ENCODE data around the gene LGI4. TPM values are rescaled to one million over a fixed set of nuclear protein-coding genes. Genes with fewer than 3 reads are reported as not detected.

The LGI4 gene
- total RNA-seq, 1 donor from 2014 or later: 16.1 TPM

DNA sequence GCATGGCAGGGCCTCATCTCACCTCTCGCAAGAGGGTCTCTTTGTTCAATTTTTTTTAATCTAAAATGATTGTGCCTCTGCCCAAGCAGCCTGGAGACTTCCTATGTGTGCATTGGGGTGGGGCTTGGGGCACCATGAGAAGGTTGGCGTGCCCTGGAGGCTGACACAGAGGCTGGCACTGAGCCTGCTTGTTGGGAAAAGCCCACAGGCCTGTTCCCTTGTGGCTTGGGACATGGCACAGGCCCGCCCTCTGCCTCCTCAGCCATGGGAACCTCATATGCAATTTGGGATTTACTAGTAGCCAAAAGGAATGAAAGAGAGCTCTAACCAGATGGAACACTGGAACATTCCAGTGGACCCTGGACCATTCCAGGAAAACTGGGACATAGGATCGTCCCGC, 11.3 kb downstream of the LGI4 start:
- no peak for DNase-seq (ENCODE audit: low read depth, low spot score)
- H3K27ac Mint-ChIP-seq (ENCODE audit: unreplicated experiment): no peak overlapping the region
- H3K27me3 Mint-ChIP-seq (ENCODE audit: low read depth): no peaks in the 10 kb centered on the region
- H3K4me1 Mint-ChIP-seq: peaks cover 26% of the 10 kb centered on the region
- TF ChIP-seq CTCF (conservative IDR thresholded peaks at IDR 0.05): no peak
- no peaks in the 10 kb centered on the region for H3K9me3 Mint-ChIP-seq
- H3K4me3 Mint-ChIP-seq: no peak overlapping the region
- no peaks in the 10 kb centered on the region for H3K36me3 Mint-ChIP-seq (ENCODE audit: low read depth)

DNA sequence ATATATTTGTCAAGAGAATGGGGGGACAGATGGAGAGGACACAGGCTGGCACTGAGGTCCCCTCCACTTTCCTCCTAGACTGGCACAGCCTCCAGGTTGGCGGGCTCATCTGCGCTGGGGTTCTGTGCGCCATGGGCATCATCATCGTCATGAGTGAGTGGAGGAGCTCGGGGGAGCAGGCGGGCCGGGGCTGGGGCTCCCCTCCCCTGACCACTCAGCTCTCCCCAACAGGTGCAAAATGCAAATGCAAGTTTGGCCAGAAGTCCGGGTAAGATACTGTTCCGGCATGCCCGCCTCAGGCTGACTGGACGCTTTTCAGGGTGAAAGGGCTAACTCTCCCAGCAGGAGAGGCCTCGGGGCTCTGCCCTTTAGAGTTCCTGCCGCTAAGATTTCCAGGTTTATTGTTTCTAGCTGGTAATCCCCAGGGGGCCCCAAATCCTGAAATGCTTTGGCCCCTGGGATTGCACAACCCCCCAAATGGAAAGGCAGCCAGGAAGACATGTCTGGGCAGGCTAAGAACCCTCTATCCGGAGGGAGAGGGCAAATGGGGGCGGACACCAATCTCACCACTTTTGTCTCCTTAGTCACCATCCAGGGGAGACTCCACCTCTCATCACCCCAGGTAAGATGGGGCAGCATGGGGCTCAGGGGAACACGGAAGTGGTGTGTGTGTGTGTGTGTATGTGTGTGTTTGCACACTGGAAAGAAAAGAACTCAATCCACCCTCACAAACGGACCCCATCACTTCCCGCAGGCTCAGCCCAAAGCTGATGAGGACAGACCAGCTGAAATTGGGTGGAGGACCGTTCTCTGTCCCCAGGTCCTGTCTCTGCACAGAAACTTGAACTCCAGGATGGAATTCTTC, 11.9 kb downstream of the LGI4 start:
- Mint-ChIP-seq H3K9me3 (no peaks in the 10 kb centered on the region), H3K4me3 (no peak overlapping the region), H3K27me3 (ENCODE audit: low read depth) (no peaks in the 10 kb centered on the region), H3K27ac (ENCODE audit: unreplicated experiment) (no peak overlapping the region), H3K4me1 (peaks cover 26% of the 10 kb centered on the region), H3K36me3 (ENCODE audit: low read depth) (no peaks in the 10 kb centered on the region)
- no peak for TF ChIP-seq CTCF (conservative IDR thresholded peaks at IDR 0.05)
- DNase-seq (ENCODE audit: low read depth, low spot score): no peak

- H3K27ac Mint-ChIP-seq (ENCODE audit: unreplicated experiment): no peak overlapping the region
- no peak for DNase-seq (ENCODE audit: low read depth, low spot score)
- peaks cover 3% of the 10 kb centered on the region for H3K27me3 Mint-ChIP-seq (ENCODE audit: low read depth)
- no peak for TF ChIP-seq CTCF (conservative IDR thresholded peaks at IDR 0.05)
- H3K4me3 Mint-ChIP-seq: no peak overlapping the region
- H3K9me3 Mint-ChIP-seq: no peaks in the 10 kb centered on the region
- peaks cover 44% of the 10 kb centered on the region for H3K4me1 Mint-ChIP-seq
- H3K36me3 Mint-ChIP-seq (ENCODE audit: low read depth): no peaks in the 10 kb centered on the region
Measured at GRCh38 chr19:35120898-35121297, 14.0 kb downstream of the LGI4 start.

- DNase-seq (ENCODE audit: low read depth, low spot score): no peak
- no peak for TF ChIP-seq CTCF (conservative IDR thresholded peaks at IDR 0.05)
- Mint-ChIP-seq H3K9me3 (no peaks in the 10 kb centered on the region), H3K4me1 (peaks cover 44% of the 10 kb centered on the region), H3K27ac (ENCODE audit: unreplicated experiment) (no peak overlapping the region), H3K36me3 (ENCODE audit: low read depth) (no peaks in the 10 kb centered on the region), H3K4me3 (no peak overlapping the region), H3K27me3 (ENCODE audit: low read depth) (peaks cover 3% of the 10 kb centered on the region)
Measured at GRCh38 chr19:35120492-35120891, 14.4 kb downstream of the LGI4 start.

- H3K36me3 Mint-ChIP-seq (ENCODE audit: low read depth): no peaks in the 10 kb centered on the region
- no peak overlapping the region for H3K4me3 Mint-ChIP-seq
- DNase-seq (ENCODE audit: low read depth, low spot score): no peak
- no peak for TF ChIP-seq CTCF (conservative IDR thresholded peaks at IDR 0.05)
- H3K4me1 Mint-ChIP-seq: peaks cover 50% of the 10 kb centered on the region
- H3K27me3 Mint-ChIP-seq (ENCODE audit: low read depth): peaks cover 3% of the 10 kb centered on the region
- no peak overlapping the region for H3K27ac Mint-ChIP-seq (ENCODE audit: unreplicated experiment)
- H3K9me3 Mint-ChIP-seq: no peaks in the 10 kb centered on the region
Measured at GRCh38 chr19:35119578-35120155, 15.2 kb downstream of the LGI4 start.

All from neural crest cell (in vitro differentiated cells).